GM20000 (cell line): ENCODE data around the gene TNS3.

ENCODE experiments used
- DNase-seq: peaks from one replicate; pipeline ENCODE4 v3.0.0; 2012; ENCODE audit warnings: low spot score
- TF ChIP-seq, protein P1 (sequence below): IDR thresholded peaks from 2 replicates; pipeline ENCODE4 v1.5.1; 2012; ENCODE audit warnings: mild to moderate bottlenecking, control low read depth; ENCODE audit errors: extremely low read depth, missing control alignments

The TNS3 gene

DNA sequence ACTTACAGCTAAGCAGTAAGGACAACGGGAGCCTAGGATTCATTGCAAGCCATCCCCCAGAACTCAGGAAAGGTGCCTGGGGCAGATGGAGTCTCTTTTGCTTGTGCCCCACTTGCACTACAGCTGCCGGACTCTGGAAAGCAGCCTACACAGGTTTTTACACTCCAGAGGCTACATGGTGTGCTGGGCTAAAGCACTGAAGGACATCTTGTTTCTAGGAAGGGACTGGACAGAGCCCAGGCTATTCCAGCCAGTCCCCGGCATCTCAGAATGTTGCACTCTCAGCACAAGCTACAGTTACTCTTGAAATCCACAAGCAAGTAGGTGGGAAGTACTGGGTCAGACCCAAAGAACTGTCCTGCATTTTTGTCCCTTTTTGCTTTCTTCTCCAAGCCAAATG, 333.1 kb downstream of the TNS3 start:
- no peak for DNase-seq
- TF ChIP-seq, protein P1, sequence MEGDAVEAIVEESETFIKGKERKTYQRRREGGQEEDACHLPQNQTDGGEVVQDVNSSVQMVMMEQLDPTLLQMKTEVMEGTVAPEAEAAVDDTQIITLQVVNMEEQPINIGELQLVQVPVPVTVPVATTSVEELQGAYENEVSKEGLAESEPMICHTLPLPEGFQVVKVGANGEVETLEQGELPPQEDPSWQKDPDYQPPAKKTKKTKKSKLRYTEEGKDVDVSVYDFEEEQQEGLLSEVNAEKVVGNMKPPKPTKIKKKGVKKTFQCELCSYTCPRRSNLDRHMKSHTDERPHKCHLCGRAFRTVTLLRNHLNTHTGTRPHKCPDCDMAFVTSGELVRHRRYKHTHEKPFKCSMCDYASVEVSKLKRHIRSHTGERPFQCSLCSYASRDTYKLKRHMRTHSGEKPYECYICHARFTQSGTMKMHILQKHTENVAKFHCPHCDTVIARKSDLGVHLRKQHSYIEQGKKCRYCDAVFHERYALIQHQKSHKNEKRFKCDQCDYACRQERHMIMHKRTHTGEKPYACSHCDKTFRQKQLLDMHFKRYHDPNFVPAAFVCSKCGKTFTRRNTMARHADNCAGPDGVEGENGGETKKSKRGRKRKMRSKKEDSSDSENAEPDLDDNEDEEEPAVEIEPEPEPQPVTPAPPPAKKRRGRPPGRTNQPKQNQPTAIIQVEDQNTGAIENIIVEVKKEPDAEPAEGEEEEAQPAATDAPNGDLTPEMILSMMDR: no peak

DNA sequence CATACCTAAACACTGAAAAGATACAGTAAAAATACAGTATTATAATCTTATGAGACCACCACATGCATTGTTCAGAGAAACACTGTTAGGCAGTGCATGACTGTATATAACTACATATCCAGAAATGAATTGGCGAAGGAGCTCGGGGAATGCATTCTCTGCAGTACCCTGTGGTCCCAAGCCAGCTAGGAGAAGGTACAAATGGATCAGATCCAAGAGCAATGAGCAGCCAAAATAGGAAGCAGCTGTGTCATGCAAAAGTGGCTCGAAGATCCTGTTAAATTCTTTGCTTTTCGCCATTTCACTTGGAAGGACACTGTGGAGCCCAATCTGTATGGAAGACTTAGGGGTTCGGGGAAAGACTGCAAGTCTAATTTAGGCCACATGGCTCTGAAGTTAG, 334.8 kb downstream of the TNS3 start:
- TF ChIP-seq, protein P1: no peak
- no peak for DNase-seq

DNA sequence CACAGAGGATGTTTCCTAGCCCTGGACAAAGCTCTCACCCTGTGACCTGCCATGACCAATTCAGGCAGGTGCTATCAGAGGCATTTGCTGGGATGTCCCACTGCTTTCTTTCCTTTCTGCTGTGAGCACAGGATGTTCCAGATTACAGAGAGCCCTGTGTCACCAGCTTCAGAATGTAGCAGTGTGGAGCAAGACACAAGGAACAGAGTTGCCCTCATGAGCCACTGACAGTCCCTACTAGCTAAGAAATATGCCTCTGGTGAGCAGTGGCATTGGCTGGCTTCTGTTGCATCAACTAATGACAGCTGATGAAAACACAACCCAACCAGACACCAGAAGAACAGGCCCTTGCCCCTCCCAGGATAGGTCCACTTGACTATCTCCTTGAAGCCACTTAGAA, 337.2 kb downstream of the TNS3 start:
- TF ChIP-seq, protein P1: no peak
- no peak for DNase-seq

DNA sequence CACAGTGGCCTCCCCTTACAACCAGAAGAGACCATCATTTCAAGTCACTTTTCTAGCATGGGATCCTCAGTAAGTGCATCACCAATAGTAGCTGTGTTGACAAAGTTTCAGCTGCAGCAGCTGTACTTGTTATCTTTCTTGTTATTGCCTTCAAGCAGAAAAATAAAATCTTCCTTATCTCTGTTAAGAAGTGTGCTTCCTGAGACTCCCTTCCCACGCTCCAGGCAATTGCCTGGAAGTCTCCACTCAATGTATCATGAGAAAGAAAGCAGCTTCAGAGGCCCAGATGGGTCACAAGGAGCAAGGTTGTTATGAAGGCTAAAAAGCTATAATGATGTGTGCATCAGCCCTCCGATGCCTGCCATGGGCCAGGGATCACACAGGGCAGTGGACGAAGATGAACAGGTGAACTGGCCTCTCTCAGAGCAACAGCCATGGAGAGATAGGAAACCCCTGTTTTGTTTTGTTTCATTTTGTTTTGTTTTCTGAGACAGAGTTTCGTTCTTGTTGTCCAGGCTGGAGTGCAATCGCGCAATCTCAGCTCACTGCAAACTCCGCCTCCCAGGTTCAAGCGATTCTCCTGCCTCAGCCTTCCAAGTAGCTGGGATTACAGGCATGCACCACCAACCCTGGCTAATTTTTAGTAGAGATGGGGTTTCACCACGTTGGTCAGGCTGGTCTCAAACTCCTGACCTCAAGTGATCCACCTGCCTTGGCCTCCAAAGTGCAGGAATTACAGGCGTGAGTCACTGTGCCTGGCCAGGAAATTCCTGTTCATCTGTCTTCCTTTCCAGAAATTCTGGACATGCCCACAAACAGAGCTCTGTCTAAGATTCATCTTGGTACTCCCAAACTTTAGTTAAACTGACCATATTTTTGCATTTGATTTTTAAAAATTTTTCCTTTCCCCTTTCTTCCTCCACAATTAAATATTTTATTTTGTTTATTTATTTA, 340.5 kb downstream of the TNS3 start:
- no peak for DNase-seq
- TF ChIP-seq, protein P1: no peak

DNA sequence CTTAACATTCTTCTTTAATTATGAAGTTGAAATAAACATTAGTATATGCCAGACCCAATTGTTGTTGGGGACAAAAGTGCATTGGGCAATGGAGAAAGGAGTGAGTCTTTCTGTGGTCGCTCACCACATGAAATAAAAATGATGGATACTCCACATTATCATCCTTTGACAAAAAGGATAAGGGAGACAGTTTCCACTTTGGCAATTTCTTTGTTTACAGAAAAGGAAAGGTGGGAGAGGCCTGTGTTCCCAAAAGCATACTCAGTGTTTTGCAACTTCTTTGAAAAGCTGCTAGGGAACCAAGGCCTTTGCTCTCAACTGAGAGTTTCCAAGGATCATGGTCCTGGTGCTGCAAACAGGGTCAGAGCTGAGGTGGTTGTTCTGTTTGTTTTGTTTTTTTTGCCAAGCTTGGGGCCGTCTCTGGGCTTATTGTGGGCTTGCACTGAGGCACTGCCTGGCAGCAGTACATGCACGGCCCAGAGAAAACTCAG, 341.9 kb downstream of the TNS3 start:
- DNase-seq: no peak
- TF ChIP-seq, protein P1: no peak

DNA sequence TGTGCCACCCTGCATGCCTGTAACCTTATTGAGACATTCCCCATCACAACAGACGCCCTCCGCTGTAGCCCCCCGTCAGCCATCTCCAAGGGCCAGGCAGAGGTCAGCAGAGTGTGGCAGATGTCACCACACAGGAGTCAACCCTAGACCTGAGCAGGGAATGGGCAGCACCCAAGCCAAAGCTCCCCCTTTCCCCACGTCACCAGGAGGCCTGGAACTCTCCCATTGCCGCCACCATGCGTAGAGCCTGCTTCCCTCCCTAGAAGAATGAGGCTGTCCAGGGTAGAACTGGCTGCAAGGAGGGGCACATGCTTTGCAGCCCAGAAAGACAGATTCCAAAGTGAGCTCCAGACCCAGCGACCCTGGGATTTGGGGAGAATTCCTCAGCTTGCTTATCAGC, 342.9 kb downstream of the TNS3 start:
- DNase-seq: no peak
- TF ChIP-seq, protein P1: no peak

GRCh38 chr7:47236480-47237129, 345.3 kb downstream of the TNS3 start:
- TF ChIP-seq, protein P1: no peak
- DNase-seq: no peak
